ENCODE data around the gene CACNA2D3. TPM values are rescaled to one million over a fixed set of nuclear protein-coding genes. Genes with fewer than 3 reads are reported as not detected.

The CACNA2D3 gene
- polyA plus RNA-seq, 1 donor = 1.6 TPM

- no peak for DNase-seq
Observed at GRCh38 chr3:54746722-54747121, 624.4 kb downstream of the CACNA2D3 start.

GRCh38 chr3:54755756-54756155 lies 633.4 kb downstream of the CACNA2D3 start:
- no peak for DNase-seq

- DNase-seq = no peak
Observed at GRCh38 chr3:54756330-54756731, 634.0 kb downstream of the CACNA2D3 start.

GRCh38 chr3:54758461-54758860 lies 636.1 kb downstream of the CACNA2D3 start:
- no peak for DNase-seq

- no peak for DNase-seq
Observed at GRCh38 chr3:54759166-54759565, 636.8 kb downstream of the CACNA2D3 start.

- DNase-seq = no peak
Observed at GRCh38 chr3:54760201-54760600, 637.8 kb downstream of the CACNA2D3 start.

GRCh38 chr3:54761637-54762036 lies 639.3 kb downstream of the CACNA2D3 start:
- no peak for DNase-seq

GRCh38 chr3:54764911-54765310 lies 642.6 kb downstream of the CACNA2D3 start:
- DNase-seq = no peak

- no peak for DNase-seq
Observed at GRCh38 chr3:54771050-54771449, 648.7 kb downstream of the CACNA2D3 start.

GRCh38 chr3:54772051-54772450 lies 649.7 kb downstream of the CACNA2D3 start:
- DNase-seq = no peak

GRCh38 chr3:54772746-54773145 lies 650.4 kb downstream of the CACNA2D3 start:
- DNase-seq = no peak

GRCh38 chr3:54773271-54773670 lies 650.9 kb downstream of the CACNA2D3 start:
- DNase-seq = no peak

- DNase-seq = no peak
Observed at GRCh38 chr3:54776601-54777000, 654.2 kb downstream of the CACNA2D3 start.

GRCh38 chr3:54777141-54777540 lies 654.8 kb downstream of the CACNA2D3 start:
- DNase-seq = no peak

GRCh38 chr3:54780336-54780735 lies 658.0 kb downstream of the CACNA2D3 start:
- no peak for DNase-seq

- DNase-seq = no peak
Observed at GRCh38 chr3:54781728-54782127, 659.4 kb downstream of the CACNA2D3 start.

- DNase-seq = no peak
Observed at GRCh38 chr3:54783611-54784010, 661.3 kb downstream of the CACNA2D3 start.

GRCh38 chr3:54784021-54784420 lies 661.7 kb downstream of the CACNA2D3 start:
- no peak for DNase-seq

GRCh38 chr3:54785976-54786375 lies 663.6 kb downstream of the CACNA2D3 start:
- no peak for DNase-seq

GRCh38 chr3:54790051-54790450 lies 667.7 kb downstream of the CACNA2D3 start:
- no peak for DNase-seq

GRCh38 chr3:54791501-54792156 lies 669.3 kb downstream of the CACNA2D3 start:
- no peak for DNase-seq

GRCh38 chr3:54792584-54792983 lies 670.2 kb downstream of the CACNA2D3 start:
- no peak for DNase-seq

- no peak for DNase-seq
Observed at GRCh38 chr3:54793171-54793570, 670.8 kb downstream of the CACNA2D3 start.

- no peak for DNase-seq
Observed at GRCh38 chr3:54797111-54797510, 674.8 kb downstream of the CACNA2D3 start.

GRCh38 chr3:54800478-54800877 lies 678.1 kb downstream of the CACNA2D3 start:
- DNase-seq = no peak

All from left kidney (tissue), 2 donors.